ENCODE data around the gene IGSF10.

Gene IGSF10

GRCh38 chr3:151425627-151426340 is 35.1 kb downstream of the IGSF10 start:
- Histone ChIP-seq H3K27ac (no peak overlapping the region), H3K36me3 (replicated peaks) (no peaks in the 10 kb centered on the region), H3K27me3 (replicated peaks) (no peaks in the 10 kb centered on the region), H3K4me3 (ENCODE audit: low read depth, low read length) (no peak overlapping the region)
- no peak for DNase-seq
- in situ Hi-C loops (cut with HindIII; ENCODE audit: low pct_ligation_motif_present, low sequenced_read_pairs) = loop anchor here (25.0 kb wide), 1 partner anchor 237 kb away; no protein-coding TSS in a partner anchor
- peak; percentile 57 for TF ChIP-seq CTCF (IDR thresholded peaks at IDR 0.05; ENCODE audit: low read depth, low read length, missing control alignments)

DNA sequence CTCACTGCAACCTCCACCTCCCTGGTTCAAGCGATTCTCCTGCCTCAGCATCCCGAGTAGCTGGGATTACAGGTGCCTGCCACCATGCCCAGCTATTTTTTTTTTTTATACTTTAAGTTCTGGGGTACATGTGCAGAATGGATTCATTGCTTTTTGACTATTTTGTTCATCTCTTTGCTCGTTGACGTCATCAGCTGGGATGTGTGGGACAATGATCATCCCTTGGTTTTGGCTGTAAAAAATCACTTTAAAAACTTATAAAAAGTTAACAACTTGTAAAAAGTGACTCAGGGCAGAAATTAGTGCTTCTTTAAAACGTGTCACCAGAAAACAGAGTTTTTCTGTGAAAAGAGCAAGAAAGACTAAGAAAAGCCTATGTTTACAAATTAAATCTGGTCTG is 37.8 kb downstream of the IGSF10 start:
- in situ Hi-C loops (cut with HindIII; ENCODE audit: low pct_ligation_motif_present, low sequenced_read_pairs) = no loop called here
- H3K27ac ChIP-seq = no peak overlapping the region
- no peaks in the 10 kb centered on the region for H3K27me3 ChIP-seq (replicated peaks)
- no peaks in the 10 kb centered on the region for H3K36me3 ChIP-seq (replicated peaks)
- DNase-seq = no peak
- no peak overlapping the region for H3K4me3 ChIP-seq (ENCODE audit: low read depth, low read length)
- TF ChIP-seq CTCF (IDR thresholded peaks at IDR 0.05; ENCODE audit: low read depth, low read length, missing control alignments) = no peak

DNA sequence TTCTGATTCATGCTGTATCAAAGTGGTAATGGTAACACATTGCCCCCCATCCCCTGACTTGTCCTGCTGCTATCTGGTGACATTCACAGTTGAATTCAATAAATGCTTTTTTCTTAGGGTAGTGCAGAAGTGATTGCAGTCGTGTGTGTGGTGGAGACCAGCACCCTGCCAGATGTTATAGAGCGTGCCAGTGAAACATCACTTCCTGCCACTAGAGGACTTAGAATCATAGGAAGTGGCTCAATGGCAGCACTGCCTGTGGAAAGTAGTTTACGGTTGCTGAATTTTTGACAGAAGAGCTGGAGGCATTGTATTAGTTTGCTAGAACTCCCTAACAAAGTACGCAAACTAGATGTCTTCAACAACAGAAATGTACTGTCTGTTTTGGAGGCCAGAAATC is 38.9 kb downstream of the IGSF10 start:
- no peaks in the 10 kb centered on the region for H3K36me3 ChIP-seq (replicated peaks)
- in situ Hi-C loops (cut with HindIII; ENCODE audit: low pct_ligation_motif_present, low sequenced_read_pairs) = no loop called here
- peak; percentile 34 for TF ChIP-seq CTCF (IDR thresholded peaks at IDR 0.05; ENCODE audit: low read depth, low read length, missing control alignments)
- no peaks in the 10 kb centered on the region for H3K27me3 ChIP-seq (replicated peaks)
- H3K4me3 ChIP-seq (ENCODE audit: low read depth, low read length) = no peak overlapping the region
- DNase-seq = no peak
- no peak overlapping the region for H3K27ac ChIP-seq

DNA sequence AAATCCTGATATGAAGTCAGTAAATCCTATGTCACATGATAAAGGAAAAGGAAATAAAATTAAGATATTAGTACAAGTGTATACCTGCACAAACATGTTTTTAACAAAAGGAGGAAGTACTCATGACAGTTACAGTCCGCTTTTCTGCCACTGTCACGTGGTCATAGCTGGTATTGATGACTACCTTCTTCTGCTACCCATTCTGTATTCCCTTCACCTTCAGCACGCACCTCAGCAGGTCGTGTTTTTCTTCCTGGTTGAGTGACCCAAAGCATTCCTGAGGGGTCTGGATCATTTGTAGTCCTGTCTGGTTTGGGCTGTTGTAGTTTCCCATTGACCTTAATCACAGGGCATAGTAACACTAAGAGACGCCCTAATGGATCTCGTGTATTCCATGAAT is 41.1 kb downstream of the IGSF10 start:
- Histone ChIP-seq H3K36me3 (replicated peaks) (no peaks in the 10 kb centered on the region), H3K4me3 (ENCODE audit: low read depth, low read length) (no peak overlapping the region), H3K27me3 (replicated peaks) (no peaks in the 10 kb centered on the region), H3K27ac (no peak overlapping the region)
- no peak for DNase-seq
- TF ChIP-seq CTCF (IDR thresholded peaks at IDR 0.05; ENCODE audit: low read depth, low read length, missing control alignments) = no peak
- in situ Hi-C loops (cut with HindIII; ENCODE audit: low pct_ligation_motif_present, low sequenced_read_pairs) = no loop called here

DNA sequence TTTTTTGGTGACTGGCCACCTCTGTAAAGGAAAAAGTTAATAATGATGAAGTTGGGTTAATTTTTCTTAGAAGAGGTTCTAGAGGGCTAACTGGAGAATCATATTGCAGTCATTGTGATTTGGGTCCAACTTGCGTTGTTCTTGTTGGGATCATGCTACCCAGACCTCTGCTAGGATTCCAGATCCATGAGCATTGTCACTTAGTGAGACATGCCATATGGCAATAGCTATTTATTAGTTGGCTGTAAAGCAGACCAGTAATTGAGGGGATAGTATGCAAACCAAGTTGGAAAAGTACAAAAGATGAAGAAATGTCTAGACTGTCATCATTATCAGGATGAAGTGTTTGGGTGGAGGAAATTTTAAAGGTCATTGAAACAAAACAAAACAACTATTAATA is 45.6 kb downstream of the IGSF10 start:
- Histone ChIP-seq H3K27ac (no peak overlapping the region), H3K36me3 (replicated peaks) (no peaks in the 10 kb centered on the region), H3K27me3 (replicated peaks) (no peaks in the 10 kb centered on the region), H3K4me3 (ENCODE audit: low read depth, low read length) (no peak overlapping the region)
- no peak for TF ChIP-seq CTCF (IDR thresholded peaks at IDR 0.05; ENCODE audit: low read depth, low read length, missing control alignments)
- DNase-seq = no peak
- in situ Hi-C loops (cut with HindIII; ENCODE audit: low pct_ligation_motif_present, low sequenced_read_pairs) = no loop called here

GRCh38 chr3:151412989-151413388 is 47.9 kb downstream of the IGSF10 start:
- H3K4me3 ChIP-seq (ENCODE audit: low read depth, low read length) = no peak overlapping the region
- no peak for DNase-seq
- in situ Hi-C loops (cut with HindIII; ENCODE audit: low pct_ligation_motif_present, low sequenced_read_pairs) = no loop called here
- no peak overlapping the region for H3K27ac ChIP-seq
- no peaks in the 10 kb centered on the region for H3K36me3 ChIP-seq (replicated peaks)
- TF ChIP-seq CTCF (IDR thresholded peaks at IDR 0.05; ENCODE audit: low read depth, low read length, missing control alignments) = peak; percentile 25
- H3K27me3 ChIP-seq (replicated peaks) = no peaks in the 10 kb centered on the region
